RWPE2 (cell line): ENCODE results near the gene ZNF75A.

Experiments used
- ATAC-seq: fragments of 200-7000 bp; cut with Tn5 transposase; 3 replicates; pipeline ENCODE4 v1.9.1; 2021; ENCODE audit warnings: low read depth
- DNase-seq: peaks from one replicate; pipeline ENCODE4 v3.0.0-alpha.2; 2020; ENCODE audit warnings: low spot score
- H3K27ac ChIP-seq: fragments of 450-650 bp; 2 replicates; pipeline ENCODE4 v1.5.1; 2017; ENCODE audit warnings: mild to moderate bottlenecking; ENCODE audit not compliant: poor library complexity, severe bottlenecking
- H3K27me3 ChIP-seq: fragments of 250-450 bp; sonication (Bioruptor Pico); 2 replicates; pipeline ENCODE4 v1.5.1; 2021; ENCODE audit warnings: mild to moderate bottlenecking, moderate library complexity; ENCODE audit not compliant: insufficient read depth, poor library complexity, severe bottlenecking
- H3K36me3 ChIP-seq: fragments of 250-450 bp; sonication (Bioruptor Pico); 2 replicates; pipeline ENCODE4 v1.5.1; 2020; ENCODE audit warnings: low read depth, mild to moderate bottlenecking, moderate library complexity
- H3K4me1 ChIP-seq: fragments of 250-450 bp; sonication (Bioruptor Pico); 2 replicates; pipeline ENCODE4 v1.5.1; 2021; ENCODE audit warnings: mild to moderate bottlenecking, moderate library complexity; ENCODE audit not compliant: insufficient read depth, poor library complexity, severe bottlenecking
- H3K4me3 ChIP-seq: fragments of 250-450 bp; sonication (Bioruptor Pico); 2 replicates; pipeline ENCODE4 v1.5.1; 2021; ENCODE audit warnings: mild to moderate bottlenecking, moderate library complexity; ENCODE audit not compliant: severe bottlenecking
- H3K9me3 ChIP-seq: fragments of 250-450 bp; sonication (Bioruptor Pico); 2 replicates; pipeline ENCODE4 v1.5.1; 2021; ENCODE audit warnings: mild to moderate bottlenecking, moderate library complexity; ENCODE audit not compliant: severe bottlenecking
- TF ChIP-seq, protein P1 (sequence below): fragments of 450-650 bp; IDR thresholded peaks from one replicate; pipeline ENCODE4 v1.5.1; 2017; ENCODE audit warnings: mild to moderate bottlenecking, moderate library complexity; ENCODE audit not compliant: poor library complexity, severe bottlenecking

Gene ZNF75A

GRCh38 chr16:3328643-3329042, 23.3 kb downstream of the ZNF75A start:
- ATAC-seq, result no peak
- H3K4me1 ChIP-seq, result no peaks in the 10 kb centered on the region
- TF ChIP-seq, protein P1, sequence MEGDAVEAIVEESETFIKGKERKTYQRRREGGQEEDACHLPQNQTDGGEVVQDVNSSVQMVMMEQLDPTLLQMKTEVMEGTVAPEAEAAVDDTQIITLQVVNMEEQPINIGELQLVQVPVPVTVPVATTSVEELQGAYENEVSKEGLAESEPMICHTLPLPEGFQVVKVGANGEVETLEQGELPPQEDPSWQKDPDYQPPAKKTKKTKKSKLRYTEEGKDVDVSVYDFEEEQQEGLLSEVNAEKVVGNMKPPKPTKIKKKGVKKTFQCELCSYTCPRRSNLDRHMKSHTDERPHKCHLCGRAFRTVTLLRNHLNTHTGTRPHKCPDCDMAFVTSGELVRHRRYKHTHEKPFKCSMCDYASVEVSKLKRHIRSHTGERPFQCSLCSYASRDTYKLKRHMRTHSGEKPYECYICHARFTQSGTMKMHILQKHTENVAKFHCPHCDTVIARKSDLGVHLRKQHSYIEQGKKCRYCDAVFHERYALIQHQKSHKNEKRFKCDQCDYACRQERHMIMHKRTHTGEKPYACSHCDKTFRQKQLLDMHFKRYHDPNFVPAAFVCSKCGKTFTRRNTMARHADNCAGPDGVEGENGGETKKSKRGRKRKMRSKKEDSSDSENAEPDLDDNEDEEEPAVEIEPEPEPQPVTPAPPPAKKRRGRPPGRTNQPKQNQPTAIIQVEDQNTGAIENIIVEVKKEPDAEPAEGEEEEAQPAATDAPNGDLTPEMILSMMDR, result no peak

DNA sequence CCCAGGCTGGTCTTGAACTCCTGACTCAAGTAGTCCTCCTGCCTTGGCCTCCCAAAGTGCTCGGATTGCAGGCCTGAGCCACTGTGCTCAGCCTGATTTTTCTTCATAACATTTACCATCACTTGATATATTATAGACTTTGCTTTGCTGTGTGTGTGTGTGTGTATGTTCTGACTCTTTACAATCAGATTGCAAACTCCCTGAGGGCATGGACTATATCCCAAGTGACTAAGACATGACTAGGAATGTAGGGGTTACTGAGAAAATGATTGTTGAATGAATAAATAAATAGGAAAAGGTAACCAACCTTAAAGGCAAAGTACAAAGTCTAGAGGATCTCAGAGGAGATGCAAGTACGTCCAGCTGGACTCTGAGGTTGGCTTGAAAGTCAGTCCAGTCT, 40.7 kb downstream of the ZNF75A start:
- Histone ChIP-seq H3K4me3 (no peak overlapping the region), H3K27ac (no peak overlapping the region), H3K27me3 (no peaks in the 10 kb centered on the region), H3K4me1 (no peaks in the 10 kb centered on the region), H3K9me3 (no peaks in the 10 kb centered on the region), H3K36me3 (no peaks in the 10 kb centered on the region)
- DNase-seq (no peak), ATAC-seq (no peak)
- TF ChIP-seq, protein P1, result no peak

More at GRCh38 chr16:3328643-3329042, 23.3 kb downstream of the ZNF75A start:
- Histone ChIP-seq H3K4me3 (no peak overlapping the region), H3K27ac (no peak overlapping the region), H3K27me3 (no peaks in the 10 kb centered on the region), H3K36me3 (no peaks in the 10 kb centered on the region), H3K9me3 (peaks cover 2% of the 10 kb centered on the region)
- DNase-seq, result no peak

DNA sequence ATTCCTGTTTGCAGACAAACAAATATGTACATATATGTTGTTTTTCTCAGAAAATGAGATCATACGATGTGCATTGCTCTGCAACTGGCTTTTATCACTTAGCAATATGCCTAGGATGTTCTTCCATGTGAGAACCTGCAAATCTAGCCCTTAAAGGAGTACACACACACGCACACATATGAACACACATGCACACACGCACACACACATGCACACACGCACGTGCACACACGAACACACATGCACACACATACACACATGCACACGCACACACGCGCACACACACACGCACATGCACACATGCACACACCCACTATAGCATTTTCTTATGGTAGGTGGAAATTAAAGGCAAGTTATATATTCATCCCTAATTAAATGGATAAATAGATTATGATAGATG, 42.3 kb downstream of the ZNF75A start:
- TF ChIP-seq, protein P1, result no peak
- no peak for DNase-seq
- Histone ChIP-seq H3K27ac (no peak overlapping the region), H3K27me3 (no peaks in the 10 kb centered on the region), H3K9me3 (no peaks in the 10 kb centered on the region), H3K36me3 (no peaks in the 10 kb centered on the region), H3K4me1 (no peaks in the 10 kb centered on the region), H3K4me3 (no peak overlapping the region)
- ATAC-seq, result no peak

- no peak overlapping the region for H3K27ac ChIP-seq
Measured at GRCh38 chr16:3348547-3349167, 43.4 kb downstream of the ZNF75A start.

GRCh38 chr16:3349175-3349574, 43.9 kb downstream of the ZNF75A start:
- no peak for ATAC-seq

More at GRCh38 chr16:3348547-3349167, 43.4 kb downstream of the ZNF75A start:
- TF ChIP-seq, protein P1, result no peak
- Histone ChIP-seq H3K36me3 (no peaks in the 10 kb centered on the region), H3K4me1 (no peaks in the 10 kb centered on the region), H3K4me3 (no peak overlapping the region), H3K27me3 (no peaks in the 10 kb centered on the region), H3K9me3 (no peaks in the 10 kb centered on the region)
- ATAC-seq (no peak), DNase-seq (no peak)

More at GRCh38 chr16:3349175-3349574, 43.9 kb downstream of the ZNF75A start:
- TF ChIP-seq, protein P1, result no peak
- no peaks in the 10 kb centered on the region for H3K27me3 ChIP-seq
- no peak overlapping the region for H3K4me3 ChIP-seq
- no peaks in the 10 kb centered on the region for H3K36me3 ChIP-seq
- H3K27ac ChIP-seq, result no peak overlapping the region
- H3K9me3 ChIP-seq, result no peaks in the 10 kb centered on the region
- DNase-seq, result no peak
- H3K4me1 ChIP-seq, result no peaks in the 10 kb centered on the region
